Cardiac fibroblast (primary cell): Measurements from ENCODE around the gene HERC2.

Experiments used
- DNase-seq, 2 donors: peaks; one replicate each; pipeline versions ENCODE4 v3.0.0 to v3.0.0-alpha.2; 2010; ENCODE audit warnings: low read depth in 2 of 2
- H3K4me3 ChIP-seq, 2 donors: replicated peaks in 1 of 2; 1 replicate in 1 of 2; 2 replicates in 1 of 2; pipeline ENCODE4 v1.5.1; 2011; ENCODE audit warnings: low read depth in 2 of 2, low read length in 2 of 2, mild to moderate bottlenecking in 2 of 2, moderate library complexity in 1 of 2
- CTCF ChIP-seq: IDR thresholded peaks from one replicate; pipeline ENCODE4 v1.5.1; 2011; ENCODE audit warnings: low read depth, mild to moderate bottlenecking, low read length, inconsistent platforms

HERC2 gene

GRCh38 chr15:28192772-28193171, 129.2 kb downstream of the HERC2 start:
- H3K4me3 ChIP-seq: no peak overlapping the region
- peak in 1 of 2 donors; percentile 2 for DNase-seq
- TF ChIP-seq CTCF: no peak

- TF ChIP-seq CTCF: peak; percentile 63
- H3K4me3 ChIP-seq: no peak overlapping the region
- DNase-seq: peak; percentile 74 to 80
These were observed 130.1 kb downstream of the HERC2 start for GRCh38 chr15:28191832-28192231.

GRCh38 chr15:28190391-28191174, 131.4 kb downstream of the HERC2 start:
- no peak for TF ChIP-seq CTCF
- no peak for DNase-seq
- H3K4me3 ChIP-seq: no peak overlapping the region

- H3K4me3 ChIP-seq: no peak overlapping the region
- no peak for DNase-seq
- TF ChIP-seq CTCF: no peak
These were observed 136.7 kb downstream of the HERC2 start for GRCh38 chr15:28185148-28185895.

GRCh38 chr15:28184166-28184565, 137.8 kb downstream of the HERC2 start:
- H3K4me3 ChIP-seq: no peak overlapping the region
- peak in 1 of 2 donors; percentile 17 for DNase-seq
- TF ChIP-seq CTCF: no peak

GRCh38 chr15:28182731-28183130, 139.2 kb downstream of the HERC2 start:
- H3K4me3 ChIP-seq: no peak overlapping the region
- no peak for TF ChIP-seq CTCF
- DNase-seq: no peak
